OCI-LY7 (cell line): ENCODE measurements around the gene A2M. TPM values are rescaled to one million over a fixed set of nuclear protein-coding genes. Genes with fewer than 3 reads are reported as not detected.

ENCODE experiments used
- BruUV-seq: library from RNA; stranded (reverse); fragments of 400-500 nt; replicated peaks from 2 replicates; lab custom pipeline; 2021; lab: Mats Ljungman, UMichigan
- CTCF ChIA-PET: fragments of 300-600 bp; sonication (Branson Sonifier 250); formaldehyde crosslinking; loops from one replicate; lab custom pipeline; 2022; ENCODE audit warnings: antibody characterized with exemption; ENCODE audit not compliant: unreplicated experiment; lab: Charles Lee
- POLR2A ChIA-PET: fragments of 300-600 bp; sonication (Branson Sonifier 250); formaldehyde crosslinking; loops from one replicate; lab custom pipeline; 2022; ENCODE audit warnings: antibody characterized with exemption; lab: Charles Lee
- DNase-seq: peaks from one replicate; pipeline ENCODE4 v3.0.0-alpha.2; 2015; ENCODE audit warnings: low spot score
- H2AFZ ChIP-seq: fragments of 200-600 bp; sonication (generic), shearing (Covaris generic); 2 replicates; pipeline ENCODE4 v1.6.1; 2014; ENCODE audit warnings: mild to moderate bottlenecking, antibody characterized with exemption, low read length, moderate library complexity
- H3K27ac ChIP-seq: fragments of 200-600 bp; sonication (generic); 2 replicates; pipeline ENCODE4 v1.5.1; 2014; ENCODE audit warnings: mixed run types, low read depth, mild to moderate bottlenecking, moderate library complexity, low read length, inconsistent platforms; ENCODE audit not compliant: poor library complexity, severe bottlenecking
- H3K36me3 ChIP-seq: fragments of 200-600 bp; sonication (generic); 2 replicates; pipeline ENCODE4 v1.6.1; 2014; ENCODE audit warnings: mild to moderate bottlenecking, antibody characterized with exemption, low read length, moderate library complexity, mixed read lengths; ENCODE audit not compliant: insufficient read depth
- H3K4me1 ChIP-seq: fragments of 200-600 bp; sonication (generic); 2 replicates; pipeline ENCODE4 v1.5.1; 2014; ENCODE audit warnings: mild to moderate bottlenecking, low read length; ENCODE audit not compliant: insufficient read depth, poor library complexity, severe bottlenecking
- H3K4me2 ChIP-seq: fragments of 200-600 bp; sonication (generic); 2 replicates; pipeline ENCODE4 v1.6.1; 2014; ENCODE audit warnings: mild to moderate bottlenecking, low read length
- H3K4me3 ChIP-seq: fragments of 200-600 bp; sonication (generic); 2 replicates; pipeline ENCODE4 v1.5.1; 2014; ENCODE audit warnings: mild to moderate bottlenecking, low read depth, low read length; ENCODE audit not compliant: poor library complexity, severe bottlenecking
- H3K79me2 ChIP-seq: fragments of 200-600 bp; sonication (generic); 2 replicates; pipeline ENCODE4 v1.6.1; 2016; ENCODE audit warnings: low read depth, mild to moderate bottlenecking, low read length, moderate library complexity, mixed read lengths; ENCODE audit not compliant: insufficient read depth
- H3K9me2 ChIP-seq: fragments of 200-600 bp; sonication (generic); 2 replicates; pipeline ENCODE4 v1.6.1; 2016; ENCODE audit warnings: mild to moderate bottlenecking, low read length, mixed read lengths; ENCODE audit not compliant: insufficient read depth
- H3K9me3 ChIP-seq: fragments of 200-600 bp; sonication (generic); 2 replicates; pipeline ENCODE4 v1.6.1; 2014; ENCODE audit warnings: mild to moderate bottlenecking, mixed run types, low read length, mixed read lengths
- H4K20me1 ChIP-seq: fragments of 200-600 bp; sonication (generic); 2 replicates; pipeline ENCODE4 v1.6.1; 2014; ENCODE audit warnings: mild to moderate bottlenecking, antibody characterized with exemption, low read length, moderate library complexity, mixed read lengths; ENCODE audit not compliant: insufficient read depth
- EZH2phosphoT487 ChIP-seq: fragments of 200-600 bp; sonication (generic); IDR thresholded peaks from 2 replicates; pipeline ENCODE4 v1.6.1; 2018; ENCODE audit warnings: low read depth, borderline replicate concordance, mild to moderate bottlenecking, mixed run types, antibody characterized with exemption, low read length, moderate library complexity, mixed read lengths
- intact Hi-C: fragments of 100-400 bp; cut with micrococcal nuclease; formaldehyde crosslinking; loops from one replicate; pipeline ENCODE4 v1.10.0; 2022; ENCODE audit not compliant: unreplicated experiment
- total RNA-seq, 2 experiments: library from RNA; depleted of rRNA in 1 of 2; stranded (reverse); fragments of >200 nt in 1 of 2; shearing (Covaris generic) in 1 of 2; gene quantifications; 2 replicates each; pipeline ENCODE4 v1.2.3, GENCODE V29; 2014 to 2022
- TF ChIP-seq, protein P1 (sequence below): fragments of 200-600 bp; sonication (generic); conservative IDR thresholded peaks from 2 replicates; pipeline ENCODE4 v1.5.1; 2014; ENCODE audit warnings: mild to moderate bottlenecking, antibody characterized with exemption, low read length, moderate library complexity, mixed read lengths

Gene A2M
- total RNA-seq, 2 experiments from 2014 or later: not detected

DNA sequence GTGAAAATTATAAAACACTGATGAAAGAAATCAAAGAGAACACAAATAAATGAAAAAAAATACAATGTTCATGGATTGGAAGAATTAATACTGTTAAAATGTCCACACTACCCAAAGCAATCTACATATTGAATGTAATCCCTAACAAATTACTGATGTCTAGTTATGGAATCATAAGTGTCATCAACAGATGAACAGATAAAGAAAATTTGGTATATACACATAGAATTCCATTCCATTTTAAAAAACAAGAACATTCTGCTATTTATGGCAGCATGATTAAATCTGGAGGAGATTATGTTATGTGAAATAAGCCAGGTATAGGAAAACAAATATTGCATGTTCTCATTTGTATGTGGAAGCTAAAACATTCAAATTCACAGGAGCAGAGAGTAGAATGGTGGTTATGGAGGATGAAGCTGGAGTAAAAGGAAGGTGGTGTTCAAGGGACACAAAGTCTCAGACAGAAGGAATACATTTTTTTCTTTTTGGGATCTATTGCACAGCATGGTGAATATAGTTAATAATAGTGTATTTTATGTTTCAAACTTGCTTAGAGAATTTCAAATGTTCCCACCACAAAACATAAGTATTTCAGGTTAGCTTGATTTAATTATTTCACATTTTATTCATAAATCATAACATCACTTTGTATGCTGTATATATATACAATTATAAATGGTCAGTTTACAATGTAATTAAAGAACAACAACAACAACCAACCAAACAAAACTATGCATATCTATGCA lies 28.5 kb downstream of the A2M start:
- BruUV-seq: no TSS peak
- TF ChIP-seq, protein P1, sequence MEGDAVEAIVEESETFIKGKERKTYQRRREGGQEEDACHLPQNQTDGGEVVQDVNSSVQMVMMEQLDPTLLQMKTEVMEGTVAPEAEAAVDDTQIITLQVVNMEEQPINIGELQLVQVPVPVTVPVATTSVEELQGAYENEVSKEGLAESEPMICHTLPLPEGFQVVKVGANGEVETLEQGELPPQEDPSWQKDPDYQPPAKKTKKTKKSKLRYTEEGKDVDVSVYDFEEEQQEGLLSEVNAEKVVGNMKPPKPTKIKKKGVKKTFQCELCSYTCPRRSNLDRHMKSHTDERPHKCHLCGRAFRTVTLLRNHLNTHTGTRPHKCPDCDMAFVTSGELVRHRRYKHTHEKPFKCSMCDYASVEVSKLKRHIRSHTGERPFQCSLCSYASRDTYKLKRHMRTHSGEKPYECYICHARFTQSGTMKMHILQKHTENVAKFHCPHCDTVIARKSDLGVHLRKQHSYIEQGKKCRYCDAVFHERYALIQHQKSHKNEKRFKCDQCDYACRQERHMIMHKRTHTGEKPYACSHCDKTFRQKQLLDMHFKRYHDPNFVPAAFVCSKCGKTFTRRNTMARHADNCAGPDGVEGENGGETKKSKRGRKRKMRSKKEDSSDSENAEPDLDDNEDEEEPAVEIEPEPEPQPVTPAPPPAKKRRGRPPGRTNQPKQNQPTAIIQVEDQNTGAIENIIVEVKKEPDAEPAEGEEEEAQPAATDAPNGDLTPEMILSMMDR: no peak
- TF ChIP-seq EZH2phosphoT487: no peak
- H3K36me3 ChIP-seq: no peaks in the 10 kb centered on the region
- ChIA-PET POLR2A (interaction anchor here (0.6 to 0.7 kb wide), 2 partner anchors 26 to 138 kb away, joined by 3 read pairs; no protein-coding TSS in a partner anchor), CTCF (no interaction called here)
- no peaks in the 10 kb centered on the region for H3K4me1 ChIP-seq
- H3K9me2 ChIP-seq: no peaks in the 10 kb centered on the region
- no peaks in the 10 kb centered on the region; the same call in 1 of the 2 replicates for H4K20me1 ChIP-seq
- no peak overlapping the region for H3K4me3 ChIP-seq
- intact Hi-C loops: no loop called here
- no peak for DNase-seq
- no peaks in the 10 kb centered on the region for H3K79me2 ChIP-seq
- H3K27ac ChIP-seq: no peak overlapping the region
- no peak overlapping the region for H2AFZ ChIP-seq
- H3K4me2 ChIP-seq: no peak overlapping the region
- H3K9me3 ChIP-seq: 0 out of 2 replicates have a peak, but pooled peaks cover 7% of the 10 kb centered on the region

DNA sequence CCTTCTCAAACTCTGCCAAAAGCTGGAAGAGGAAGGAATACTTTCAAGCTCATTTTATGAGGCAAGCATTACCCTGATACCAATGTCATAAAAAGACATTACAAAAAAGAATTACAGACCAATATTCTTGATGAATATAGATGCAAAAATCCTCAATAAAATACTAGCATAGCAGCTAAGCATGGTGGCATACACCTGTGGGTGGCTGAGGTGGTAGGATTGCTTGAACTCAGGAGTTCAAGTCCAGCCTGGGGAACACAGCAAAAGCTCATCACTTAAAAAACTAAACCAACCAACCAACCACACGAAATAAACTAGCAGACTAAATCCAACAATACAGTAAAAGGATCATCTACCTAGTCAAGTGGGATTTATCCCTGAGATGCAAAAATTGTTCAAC lies 29.6 kb downstream of the A2M start:
- Histone ChIP-seq H4K20me1 (no peaks in the 10 kb centered on the region; the same call in 1 of the 2 replicates), H3K9me2 (no peaks in the 10 kb centered on the region), H2AFZ (no peak overlapping the region), H3K4me1 (no peaks in the 10 kb centered on the region), H3K79me2 (no peaks in the 10 kb centered on the region), H3K9me3 (0 out of 2 replicates have a peak, but pooled peaks cover 7% of the 10 kb centered on the region), H3K4me3 (no peak overlapping the region), H3K36me3 (no peaks in the 10 kb centered on the region), H3K4me2 (no peak overlapping the region), H3K27ac (no peak overlapping the region)
- POLR2A ChIA-PET: no interaction called here
- DNase-seq: no peak
- BruUV-seq: no TSS peak
- intact Hi-C loops: no loop called here
- no peak for TF ChIP-seq EZH2phosphoT487
- TF ChIP-seq, protein P1: no peak
- CTCF ChIA-PET: no interaction called here

DNA sequence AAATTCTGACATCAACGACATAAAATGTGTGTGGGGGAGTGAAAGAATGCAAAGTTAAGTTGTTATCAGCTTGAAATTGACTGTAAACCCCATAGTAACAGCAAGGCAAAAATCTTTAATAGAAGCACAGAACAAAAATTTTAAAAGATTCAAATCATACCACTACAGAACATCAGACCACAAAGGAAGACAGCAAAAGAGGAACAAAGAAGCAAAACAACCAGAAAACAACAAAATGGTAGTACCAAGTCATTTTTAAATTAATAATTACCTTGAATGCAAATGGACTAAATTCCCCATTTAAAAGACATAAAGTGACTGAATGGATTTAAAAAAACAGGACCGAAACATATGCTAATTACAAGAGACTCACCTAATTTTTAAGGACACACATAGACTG lies 31.3 kb downstream of the A2M start:
- DNase-seq: no peak
- H2AFZ ChIP-seq: no peak overlapping the region
- BruUV-seq: no TSS peak
- intact Hi-C loops: no loop called here
- no peak overlapping the region for H3K4me3 ChIP-seq
- no peaks in the 10 kb centered on the region for H3K79me2 ChIP-seq
- no peak for TF ChIP-seq EZH2phosphoT487
- TF ChIP-seq, protein P1: no peak
- POLR2A ChIA-PET: interaction anchor here (0.9 kb wide), 1 partner anchor 97 kb away, joined by 3 read pairs; no protein-coding TSS in a partner anchor
- no peaks in the 10 kb centered on the region; the same call in 1 of the 2 replicates for H4K20me1 ChIP-seq
- no peak overlapping the region for H3K27ac ChIP-seq
- CTCF ChIA-PET: no interaction called here
- no peaks in the 10 kb centered on the region for H3K4me1 ChIP-seq
- no peak overlapping the region for H3K4me2 ChIP-seq
- no peaks in the 10 kb centered on the region for H3K36me3 ChIP-seq
- H3K9me2 ChIP-seq: no peaks in the 10 kb centered on the region
- H3K9me3 ChIP-seq: 0 out of 2 replicates have a peak, but pooled peaks cover 7% of the 10 kb centered on the region
